Neutrophil (primary cell): Measurements from ENCODE around the gene HIRIP3.
"Not testable (repeated sequence)": the region's sequence is repeated elsewhere in the genome, so short reads cannot be mapped to it uniquely, and the experiment has no call there.

Source experiments
- H3K27ac ChIP-seq: fragments of 200-600 bp; sonication (generic); 2 replicates; pipeline ENCODE4 v1.5.1; 2016; ENCODE audit warnings: mild to moderate bottlenecking, moderate library complexity
- H3K27me3 ChIP-seq: fragments of 200-600 bp; sonication (generic); 2 replicates; pipeline ENCODE4 v1.6.0; 2016; ENCODE audit warnings: mild to moderate bottlenecking
- H3K36me3 ChIP-seq: fragments of 200-600 bp; sonication (generic); 2 replicates; pipeline ENCODE4 v1.5.1; 2017
- H3K4me1 ChIP-seq, 2 experiments: fragments of 200-600 bp in 1 of 2; sonication (generic) in 1 of 2; 1 replicate in 1 of 2; 2 replicates in 1 of 2; pipeline versions ENCODE4 v1.5.1 to v1.6.1; 2013 to 2016; ENCODE audit warnings: low read depth in 1 of 2, low read length in 1 of 2, mild to moderate bottlenecking in 1 of 2, moderate library complexity in 1 of 2; ENCODE audit not compliant: control insufficient read depth in 1 of 2, insufficient read depth in 1 of 2
- H3K4me3 ChIP-seq, 2 experiments: fragments of 200-600 bp in 1 of 2; sonication (generic) in 1 of 2; 1 replicate in 1 of 2; 2 replicates in 1 of 2; pipeline ENCODE4 v1.5.1; 2013 to 2016; ENCODE audit warnings: low read depth in 1 of 2, low read length in 1 of 2, mild to moderate bottlenecking in 1 of 2, moderate library complexity in 1 of 2
- H3K9me3 ChIP-seq: fragments of 200-600 bp; sonication (generic); 2 replicates; pipeline ENCODE4 v1.5.1; 2016
- TF ChIP-seq, protein P1 (sequence below): fragments of 200-600 bp; sonication (generic); IDR thresholded peaks from 2 replicates; pipeline ENCODE4 v1.5.1; 2016; ENCODE audit warnings: antibody characterized with exemption

Gene HIRIP3

DNA sequence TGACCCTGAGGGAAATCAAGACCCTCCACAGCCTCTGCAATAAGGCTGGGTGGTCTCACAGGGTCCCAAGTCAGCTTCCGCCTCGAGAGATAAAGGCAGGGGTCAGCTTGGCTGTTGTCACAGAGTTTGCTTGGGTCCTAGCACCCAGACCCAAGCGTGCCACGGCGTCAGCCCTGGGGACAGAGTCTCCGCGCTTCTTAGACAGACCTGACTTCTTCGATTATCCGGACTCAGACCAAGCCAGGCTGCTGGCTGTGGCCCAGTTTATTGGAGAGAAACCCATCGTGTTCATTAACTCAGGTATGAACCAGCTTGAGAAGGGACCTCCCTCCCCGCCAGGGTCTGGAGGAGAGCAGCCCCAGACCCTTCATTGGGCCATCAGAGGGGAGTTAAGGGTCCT is 28.2 kb upstream of the HIRIP3 start:
- Histone ChIP-seq H3K4me1 (peaks cover 12 to 14% of the 10 kb centered on the region in 2 experiments), H3K4me3 (no peak overlapping the region), H3K9me3 (no peaks in the 10 kb centered on the region), H3K27ac (no peak overlapping the region), H3K27me3 (peaks cover 40% of the 10 kb centered on the region), H3K36me3 (no peaks in the 10 kb centered on the region)
- TF ChIP-seq, protein P1, sequence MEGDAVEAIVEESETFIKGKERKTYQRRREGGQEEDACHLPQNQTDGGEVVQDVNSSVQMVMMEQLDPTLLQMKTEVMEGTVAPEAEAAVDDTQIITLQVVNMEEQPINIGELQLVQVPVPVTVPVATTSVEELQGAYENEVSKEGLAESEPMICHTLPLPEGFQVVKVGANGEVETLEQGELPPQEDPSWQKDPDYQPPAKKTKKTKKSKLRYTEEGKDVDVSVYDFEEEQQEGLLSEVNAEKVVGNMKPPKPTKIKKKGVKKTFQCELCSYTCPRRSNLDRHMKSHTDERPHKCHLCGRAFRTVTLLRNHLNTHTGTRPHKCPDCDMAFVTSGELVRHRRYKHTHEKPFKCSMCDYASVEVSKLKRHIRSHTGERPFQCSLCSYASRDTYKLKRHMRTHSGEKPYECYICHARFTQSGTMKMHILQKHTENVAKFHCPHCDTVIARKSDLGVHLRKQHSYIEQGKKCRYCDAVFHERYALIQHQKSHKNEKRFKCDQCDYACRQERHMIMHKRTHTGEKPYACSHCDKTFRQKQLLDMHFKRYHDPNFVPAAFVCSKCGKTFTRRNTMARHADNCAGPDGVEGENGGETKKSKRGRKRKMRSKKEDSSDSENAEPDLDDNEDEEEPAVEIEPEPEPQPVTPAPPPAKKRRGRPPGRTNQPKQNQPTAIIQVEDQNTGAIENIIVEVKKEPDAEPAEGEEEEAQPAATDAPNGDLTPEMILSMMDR: no peak

DNA sequence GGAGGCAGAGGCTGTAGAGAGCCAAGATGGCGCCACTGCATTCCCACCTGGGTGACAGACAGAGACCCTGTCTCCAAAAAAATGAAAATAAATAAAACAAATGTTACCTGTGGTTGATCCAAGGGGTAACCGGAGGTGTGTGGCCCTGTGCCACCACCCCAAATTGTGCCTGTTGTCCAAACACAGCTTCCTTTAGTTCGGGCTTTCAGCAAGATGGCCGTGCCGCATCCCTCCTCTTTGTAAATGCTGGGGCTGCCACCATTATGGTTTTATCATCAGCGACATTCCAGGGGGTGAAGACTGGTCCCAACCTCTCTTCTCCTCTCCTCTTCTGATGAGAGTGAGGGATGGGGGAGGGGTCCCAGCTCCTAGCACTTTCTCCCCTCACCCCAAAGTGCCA is 27.5 kb upstream of the HIRIP3 start, which contains the start of gene C16orf92:
Gene C16orf92 (plus strand): TSS at position 312 of the 400 bp plus-strand sequence. CDS start 143 bp downstream, outside the sequence.
- Histone ChIP-seq H3K27ac (no peak within 1 kb of the TSS), H3K27me3 (peaks cover 33% of the 10 kb centered on the region), H3K9me3 (no peaks in the 10 kb centered on the region), H3K36me3 (no peaks in the 10 kb centered on the region), H3K4me3 (no peak within 1 kb of the TSS), H3K4me1 (peaks cover 12 to 14% of the 10 kb centered on the region in 2 experiments)
- TF ChIP-seq, protein P1: no peak

DNA sequence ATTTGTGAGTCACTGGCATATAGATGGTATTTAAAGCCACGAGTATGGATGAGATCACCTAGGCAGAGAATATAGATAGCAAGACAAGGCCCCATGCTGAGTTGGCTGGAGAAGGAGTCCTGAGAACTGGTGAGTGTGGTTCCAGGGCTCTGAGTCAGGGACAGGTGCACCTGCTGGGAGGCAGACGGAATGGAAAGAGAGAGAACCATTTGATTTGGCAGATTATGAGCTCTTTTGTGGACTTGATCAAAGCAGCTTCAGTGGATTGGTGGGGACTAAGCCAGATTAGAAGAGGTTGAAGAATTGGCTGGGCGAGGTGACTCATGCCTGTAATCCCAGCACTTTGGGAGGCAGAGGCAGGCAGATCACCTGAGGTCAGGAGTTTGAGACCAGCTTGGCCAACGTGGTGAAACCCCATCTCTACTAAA is 23.3 kb upstream of the HIRIP3 start:
- Histone ChIP-seq H3K9me3 (no peaks in the 10 kb centered on the region), H3K36me3 (no peaks in the 10 kb centered on the region), H3K4me3 (no peak overlapping the region), H3K4me1 (peaks cover 12 to 14% of the 10 kb centered on the region in 2 experiments), H3K27ac (no peak overlapping the region), H3K27me3 (peaks cover 11% of the 10 kb centered on the region)
- TF ChIP-seq, protein P1: no peak

DNA sequence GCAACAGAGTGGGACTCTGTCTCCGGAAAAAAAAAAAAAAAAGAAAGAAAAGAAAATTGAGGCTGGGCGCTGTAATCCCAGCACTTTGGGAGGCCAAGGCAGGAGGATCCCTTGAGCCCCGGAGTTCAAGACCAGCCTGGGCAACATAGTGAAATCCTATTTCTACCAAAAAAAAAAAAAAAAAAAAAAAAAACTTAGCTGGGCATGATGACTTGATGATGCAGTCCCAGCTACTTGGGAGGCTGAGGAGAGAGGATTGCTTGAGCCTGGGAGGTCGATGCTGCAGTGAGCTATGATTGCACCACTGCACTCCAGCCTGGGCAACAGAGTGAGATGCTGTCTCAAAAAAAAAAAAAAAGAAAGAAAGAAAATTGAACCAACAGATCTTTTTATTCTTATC is 22.5 kb upstream of the HIRIP3 start:
- H3K4me3 ChIP-seq, H3K36me3 ChIP-seq, H3K27ac ChIP-seq, H3K9me3 ChIP-seq: not testable (repeated sequence)
- H3K4me1 ChIP-seq: peaks cover 12 to 14% of the 10 kb centered on the region in 2 experiments
- H3K27me3 ChIP-seq: peaks cover 16% of the 10 kb centered on the region

DNA sequence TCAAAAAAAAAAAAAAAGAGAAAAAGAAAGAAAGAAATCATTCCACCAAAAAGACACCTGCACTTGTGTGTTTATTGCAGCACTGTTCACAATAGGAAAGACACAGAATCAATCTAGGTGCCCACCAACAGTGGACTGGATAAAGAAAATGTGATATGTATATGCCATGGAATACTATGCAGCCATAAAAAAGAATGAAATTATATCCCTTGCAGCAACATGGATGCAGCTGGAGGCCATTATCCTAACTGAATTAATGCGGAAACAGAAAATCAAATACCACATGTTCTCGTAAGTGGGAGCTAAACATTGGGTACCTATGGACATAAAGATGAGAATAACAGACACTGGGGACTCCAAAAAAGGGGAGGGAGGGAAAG is 21.9 kb upstream of the HIRIP3 start:
- TF ChIP-seq, protein P1: no peak
- no peak overlapping the region for H3K27ac ChIP-seq
- peaks cover 12 to 14% of the 10 kb centered on the region in 2 experiments for H3K4me1 ChIP-seq
- H3K27me3 ChIP-seq: peaks cover 22% of the 10 kb centered on the region
- H3K9me3 ChIP-seq: no peaks in the 10 kb centered on the region
- no peaks in the 10 kb centered on the region for H3K36me3 ChIP-seq
- no peak overlapping the region for H3K4me3 ChIP-seq

DNA sequence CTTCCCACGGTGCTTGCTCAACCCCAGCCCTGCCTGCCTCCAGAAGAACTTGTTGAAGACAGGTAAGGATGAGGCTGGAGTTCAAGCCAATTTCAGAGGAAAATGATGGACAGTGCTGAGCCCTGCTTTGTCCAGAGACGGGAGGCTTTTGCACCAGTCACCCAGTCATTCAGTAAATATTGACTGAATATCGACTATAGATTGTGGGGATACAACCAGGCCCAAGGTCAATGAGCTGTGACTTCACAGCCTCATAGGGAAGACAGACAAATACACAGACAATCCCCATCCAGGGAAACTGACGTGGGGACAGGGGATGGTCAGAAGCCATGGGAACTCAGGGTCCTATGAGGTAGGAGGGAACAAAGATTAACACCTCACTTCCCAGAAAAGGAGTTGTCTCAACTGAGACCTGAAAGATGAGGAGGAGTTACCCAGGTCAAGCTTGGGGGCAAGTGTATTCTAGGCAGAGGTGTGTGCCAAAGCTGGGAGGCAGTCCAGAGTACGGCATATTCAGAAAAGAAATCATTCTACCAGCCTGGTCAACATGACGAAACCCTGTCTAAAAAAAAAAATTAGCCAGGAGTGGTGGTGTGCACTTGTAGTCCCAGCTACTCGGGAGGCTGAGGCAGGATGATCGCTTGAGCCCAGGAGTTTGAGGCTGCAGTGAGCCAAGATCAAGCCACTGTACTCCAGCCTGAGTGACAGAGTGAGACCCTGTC is 21.3 kb upstream of the HIRIP3 start:
- H3K27me3 ChIP-seq: peaks cover 28% of the 10 kb centered on the region
- H3K4me3 ChIP-seq: no peak overlapping the region
- TF ChIP-seq, protein P1: no peak
- no peaks in the 10 kb centered on the region for H3K36me3 ChIP-seq
- peaks cover 11 to 12% of the 10 kb centered on the region in 2 experiments for H3K4me1 ChIP-seq
- no peak overlapping the region for H3K27ac ChIP-seq
- H3K9me3 ChIP-seq: no peaks in the 10 kb centered on the region

DNA sequence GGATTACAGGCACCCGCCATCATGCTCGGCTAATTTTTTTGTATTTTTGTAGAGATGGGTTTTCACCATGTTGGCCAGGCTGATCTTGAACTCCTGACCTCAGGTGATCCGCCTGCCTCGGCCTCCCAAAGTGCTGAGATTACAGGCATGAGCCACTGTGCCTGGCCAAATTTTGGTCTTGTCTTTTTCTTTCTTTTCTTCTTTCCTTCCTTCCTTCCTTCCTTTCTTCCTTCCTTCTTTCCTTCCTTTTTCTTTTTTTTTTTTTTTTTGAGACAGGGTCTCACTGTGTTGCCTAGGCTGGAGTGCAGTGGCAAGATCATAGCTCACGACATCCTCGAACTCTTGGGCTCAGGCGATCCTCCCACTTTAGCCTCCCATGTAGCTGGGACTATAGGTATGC is 20.0 kb upstream of the HIRIP3 start:
- H3K9me3 ChIP-seq, H3K27ac ChIP-seq, H3K4me3 ChIP-seq, H3K36me3 ChIP-seq: not testable (repeated sequence)
- Histone ChIP-seq H3K4me1 (peaks cover 0 to 11% of the 10 kb centered on the region in 2 experiments), H3K27me3 (peaks cover 41% of the 10 kb centered on the region)

DNA sequence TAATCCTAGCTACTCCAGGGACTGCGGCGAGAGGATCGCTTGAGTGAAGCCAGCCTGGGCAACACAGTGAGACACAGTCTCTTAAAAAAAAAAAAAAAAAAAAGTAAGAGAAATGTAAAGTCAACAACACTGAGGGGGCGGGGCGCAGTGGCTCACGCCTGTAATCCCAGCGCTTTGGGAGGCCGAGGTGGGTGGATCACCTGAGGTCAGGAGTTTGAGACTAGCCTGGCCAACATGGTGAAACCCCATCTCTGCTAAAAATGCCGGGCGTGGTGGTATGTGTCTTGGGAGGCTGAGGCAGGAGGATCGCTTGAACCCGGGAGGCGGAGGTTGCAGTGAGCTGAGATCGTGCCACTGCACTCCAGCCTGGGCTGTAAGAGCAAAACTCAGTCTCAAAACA is 17.2 kb upstream of the HIRIP3 start:
- Histone ChIP-seq H3K4me1 (peaks cover 0 to 12% of the 10 kb centered on the region in 2 experiments), H3K27me3 (peaks cover 60% of the 10 kb centered on the region)

More for the DNA sequence above, 17.2 kb upstream of the HIRIP3 start:
- not testable (repeated sequence) for H3K9me3 ChIP-seq, H3K27ac ChIP-seq, H3K4me3 ChIP-seq, H3K36me3 ChIP-seq
